ENCODE data around the gene GPAM.

- TF ChIP-seq CTCF (IDR thresholded peaks at IDR 0.05) (no peak), POLR2A (IDR thresholded peaks at IDR 0.05) (no peak)
These were observed 31.8 kb upstream of the GPAM start for GRCh38 chr10:112215342-112215774.

Data from heart left ventricle (tissue), 13 donors.